AG04450 (cell line): ENCODE measurements around the gene ARHGAP18. TPM values are rescaled to one million over a fixed set of nuclear protein-coding genes. Genes with fewer than 3 reads are reported as not detected.

ENCODE experiments used
- CTCF ChIA-PET: fragments of 300-600, 350-600 bp; formaldehyde crosslinking; extraction: SDS; loops from one replicate; lab custom pipeline; 2022; ENCODE audit warnings: antibody characterized with exemption, inconsistent platforms; lab: Charles Lee
- POLR2A ChIA-PET: fragments of 350-600 bp; formaldehyde crosslinking; extraction: SDS; loops from one replicate; lab custom pipeline; 2021; ENCODE audit warnings: antibody characterized with exemption, inconsistent platforms; lab: Yijun Ruan, JAX
- DNase-seq: peaks from one replicate; pipeline ENCODE4 v3.0.0-alpha.2; 2011; ENCODE audit warnings: low read depth, low spot score
- H3K27ac ChIP-seq: one replicate; pipeline ENCODE4 v1.5.1; 2012; ENCODE audit warnings: low read depth, low read length, control low read depth
- H3K27me3 ChIP-seq: one replicate; pipeline ENCODE4 v1.6.0; 2012; ENCODE audit warnings: low read length; ENCODE audit not compliant: control insufficient read depth, insufficient read depth
- H3K4me3 ChIP-seq: 2 replicates; pipeline ENCODE4 v1.5.1; 2011; ENCODE audit warnings: mild to moderate bottlenecking, low read depth, low read length, control low read depth
- H3K9me3 ChIP-seq: 2 replicates; pipeline ENCODE4 v1.5.1; 2012; ENCODE audit warnings: low read length; ENCODE audit not compliant: control insufficient read depth, insufficient read depth
- CTCF ChIP-seq: IDR thresholded peaks from 2 replicates; pipeline ENCODE4 v1.5.1; 2011; ENCODE audit warnings: low read depth, low read length, control low read depth, inconsistent platforms
- polyA plus RNA-seq: library from polyadenylated mRNA; depleted of rRNA; stranded (reverse); fragments of >200 nt; gene quantifications from 2 replicates; pipeline ENCODE4 v1.2.3, GENCODE V29; 2011

ARHGAP18 gene
- polyA plus RNA-seq, 1 experiment = 13.9 TPM

GRCh38 chr6:129608886-129609537 is 101.0 kb downstream of the ARHGAP18 start:
- H3K27ac ChIP-seq = no peak overlapping the region
- ChIA-PET POLR2A (no interaction called here), CTCF (interaction anchor here (1.8 kb wide), 1 partner anchor 11 kb away, joined by 11 read pairs; no protein-coding TSS in a partner anchor)
- no peaks in the 10 kb centered on the region for H3K9me3 ChIP-seq
- no peak for TF ChIP-seq CTCF
- no peaks in the 10 kb centered on the region for H3K27me3 ChIP-seq
- no peak for DNase-seq
- H3K4me3 ChIP-seq = no peak overlapping the region

GRCh38 chr6:129607581-129608186 is 102.3 kb downstream of the ARHGAP18 start:
- DNase-seq = no peak
- no peaks in the 10 kb centered on the region for H3K9me3 ChIP-seq
- ChIA-PET CTCF (interaction anchor here (0.6 to 2.3 kb wide), 4 partner anchors 10 to 414 kb away, joined by 3 to 29 read pairs (median 5); no protein-coding TSS in a partner anchor), POLR2A (interaction anchor here (0.7 kb wide), 1 partner anchor 102 kb away, joined by 8 read pairs; the partner anchor contains the start of gene ARHGAP18)
- H3K4me3 ChIP-seq = no peak overlapping the region
- no peaks in the 10 kb centered on the region for H3K27me3 ChIP-seq
- no peak overlapping the region for H3K27ac ChIP-seq
- TF ChIP-seq CTCF = no peak

GRCh38 chr6:129606664-129607063 is 103.3 kb downstream of the ARHGAP18 start:
- Histone ChIP-seq H3K27ac (no peak overlapping the region), H3K4me3 (no peak overlapping the region), H3K27me3 (no peaks in the 10 kb centered on the region), H3K9me3 (no peaks in the 10 kb centered on the region)
- CTCF ChIA-PET = interaction anchor here (1.3 to 2.3 kb wide), 3 partner anchors 9 to 415 kb away, joined by 3 to 29 read pairs (median 7); no protein-coding TSS in a partner anchor
- POLR2A ChIA-PET = interaction anchor here (0.6 kb wide), 1 partner anchor 92 kb away, joined by 6 read pairs; no protein-coding TSS in a partner anchor
- no peak for TF ChIP-seq CTCF
- no peak for DNase-seq

GRCh38 chr6:129605967-129606366 is 104.0 kb downstream of the ARHGAP18 start:
- no peak for DNase-seq
- CTCF ChIA-PET = interaction anchor here (0.5 to 2.3 kb wide), 3 partner anchors 8 to 169 kb away, joined by 3 to 29 read pairs (median 7); no protein-coding TSS in a partner anchor

More at GRCh38 chr6:129605967-129606366, 104.0 kb downstream of the ARHGAP18 start:
- TF ChIP-seq CTCF = no peak
- Histone ChIP-seq H3K27me3 (no peaks in the 10 kb centered on the region), H3K4me3 (no peak overlapping the region), H3K9me3 (no peaks in the 10 kb centered on the region), H3K27ac (no peak overlapping the region)
- POLR2A ChIA-PET = no interaction called here
